HEK293 (cell line): ENCODE data around the gene CHRD.

Source experiments
- REST ChIP-seq: fragments of 450-650 bp; formaldehyde crosslinking; IDR thresholded peaks from 2 replicates; pipeline ENCODE4 v1.5.1; 2016; ENCODE audit warnings: missing biosample characterization, missing genetic modification characterization
- ZBTB8A ChIP-seq: fragments of 450-650 bp; formaldehyde crosslinking; IDR thresholded peaks from 2 replicates; pipeline ENCODE4 v1.5.1; 2016; ENCODE audit warnings: missing biosample characterization, missing genetic modification characterization
- ZNF10 ChIP-seq: fragments of 450-650 bp; formaldehyde crosslinking; IDR thresholded peaks from 2 replicates; pipeline ENCODE4 v1.5.1; 2017; ENCODE audit warnings: missing biosample characterization, missing genetic modification characterization
- ZNF600 ChIP-seq: fragments of 450-650 bp; formaldehyde crosslinking; IDR thresholded peaks from 2 replicates; pipeline ENCODE4 v1.5.1; 2016; ENCODE audit warnings: missing biosample characterization, missing genetic modification characterization
- ZNF629 ChIP-seq: fragments of 450-650 bp; formaldehyde crosslinking; IDR thresholded peaks from 2 replicates; pipeline ENCODE4 v1.5.1; 2017; ENCODE audit warnings: missing biosample characterization, missing genetic modification characterization
- ZNF830 ChIP-seq: fragments of 450-650 bp; IDR thresholded peaks from 2 replicates; pipeline ENCODE4 v1.5.0; 2018; ENCODE audit warnings: missing biosample characterization, missing genetic modification characterization, low read depth, mild to moderate bottlenecking, moderate library complexity
- TF ChIP-seq, protein P1 (sequence below): fragments of 450-650 bp; formaldehyde crosslinking; IDR thresholded peaks from 2 replicates; pipeline ENCODE4 v1.5.1; 2016; ENCODE audit warnings: missing biosample characterization, missing genetic modification characterization
- TF ChIP-seq, protein P2 (sequence below): fragments of 450-650 bp; formaldehyde crosslinking; IDR thresholded peaks from 2 replicates; pipeline ENCODE4 v1.5.1; 2016; ENCODE audit warnings: missing biosample characterization, missing genetic modification characterization, low read depth

GRCh38 chr3:184382326-184383032 lies 2.6 kb downstream of the CHRD start:
- no peak for TF ChIP-seq REST
- TF ChIP-seq ZNF600 (tag by site-specific recombination): no peak
- TF ChIP-seq, protein P1, sequence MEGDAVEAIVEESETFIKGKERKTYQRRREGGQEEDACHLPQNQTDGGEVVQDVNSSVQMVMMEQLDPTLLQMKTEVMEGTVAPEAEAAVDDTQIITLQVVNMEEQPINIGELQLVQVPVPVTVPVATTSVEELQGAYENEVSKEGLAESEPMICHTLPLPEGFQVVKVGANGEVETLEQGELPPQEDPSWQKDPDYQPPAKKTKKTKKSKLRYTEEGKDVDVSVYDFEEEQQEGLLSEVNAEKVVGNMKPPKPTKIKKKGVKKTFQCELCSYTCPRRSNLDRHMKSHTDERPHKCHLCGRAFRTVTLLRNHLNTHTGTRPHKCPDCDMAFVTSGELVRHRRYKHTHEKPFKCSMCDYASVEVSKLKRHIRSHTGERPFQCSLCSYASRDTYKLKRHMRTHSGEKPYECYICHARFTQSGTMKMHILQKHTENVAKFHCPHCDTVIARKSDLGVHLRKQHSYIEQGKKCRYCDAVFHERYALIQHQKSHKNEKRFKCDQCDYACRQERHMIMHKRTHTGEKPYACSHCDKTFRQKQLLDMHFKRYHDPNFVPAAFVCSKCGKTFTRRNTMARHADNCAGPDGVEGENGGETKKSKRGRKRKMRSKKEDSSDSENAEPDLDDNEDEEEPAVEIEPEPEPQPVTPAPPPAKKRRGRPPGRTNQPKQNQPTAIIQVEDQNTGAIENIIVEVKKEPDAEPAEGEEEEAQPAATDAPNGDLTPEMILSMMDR (tag by site-specific recombination): no peak
- TF ChIP-seq ZNF830 (tag by site-specific recombination): no peak
- TF ChIP-seq ZNF10 (tag by site-specific recombination): no peak
- TF ChIP-seq, protein P2, sequence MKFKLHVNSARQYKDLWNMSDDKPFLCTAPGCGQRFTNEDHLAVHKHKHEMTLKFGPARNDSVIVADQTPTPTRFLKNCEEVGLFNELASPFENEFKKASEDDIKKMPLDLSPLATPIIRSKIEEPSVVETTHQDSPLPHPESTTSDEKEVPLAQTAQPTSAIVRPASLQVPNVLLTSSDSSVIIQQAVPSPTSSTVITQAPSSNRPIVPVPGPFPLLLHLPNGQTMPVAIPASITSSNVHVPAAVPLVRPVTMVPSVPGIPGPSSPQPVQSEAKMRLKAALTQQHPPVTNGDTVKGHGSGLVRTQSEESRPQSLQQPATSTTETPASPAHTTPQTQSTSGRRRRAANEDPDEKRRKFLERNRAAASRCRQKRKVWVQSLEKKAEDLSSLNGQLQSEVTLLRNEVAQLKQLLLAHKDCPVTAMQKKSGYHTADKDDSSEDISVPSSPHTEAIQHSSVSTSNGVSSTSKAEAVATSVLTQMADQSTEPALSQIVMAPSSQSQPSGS (tag by site-specific recombination): no peak
- no peak for TF ChIP-seq ZNF629 (tag by site-specific recombination)
- TF ChIP-seq ZBTB8A (tag by site-specific recombination): no peak
